ENCODE results near the gene TGFA.

TGFA gene

DNA sequence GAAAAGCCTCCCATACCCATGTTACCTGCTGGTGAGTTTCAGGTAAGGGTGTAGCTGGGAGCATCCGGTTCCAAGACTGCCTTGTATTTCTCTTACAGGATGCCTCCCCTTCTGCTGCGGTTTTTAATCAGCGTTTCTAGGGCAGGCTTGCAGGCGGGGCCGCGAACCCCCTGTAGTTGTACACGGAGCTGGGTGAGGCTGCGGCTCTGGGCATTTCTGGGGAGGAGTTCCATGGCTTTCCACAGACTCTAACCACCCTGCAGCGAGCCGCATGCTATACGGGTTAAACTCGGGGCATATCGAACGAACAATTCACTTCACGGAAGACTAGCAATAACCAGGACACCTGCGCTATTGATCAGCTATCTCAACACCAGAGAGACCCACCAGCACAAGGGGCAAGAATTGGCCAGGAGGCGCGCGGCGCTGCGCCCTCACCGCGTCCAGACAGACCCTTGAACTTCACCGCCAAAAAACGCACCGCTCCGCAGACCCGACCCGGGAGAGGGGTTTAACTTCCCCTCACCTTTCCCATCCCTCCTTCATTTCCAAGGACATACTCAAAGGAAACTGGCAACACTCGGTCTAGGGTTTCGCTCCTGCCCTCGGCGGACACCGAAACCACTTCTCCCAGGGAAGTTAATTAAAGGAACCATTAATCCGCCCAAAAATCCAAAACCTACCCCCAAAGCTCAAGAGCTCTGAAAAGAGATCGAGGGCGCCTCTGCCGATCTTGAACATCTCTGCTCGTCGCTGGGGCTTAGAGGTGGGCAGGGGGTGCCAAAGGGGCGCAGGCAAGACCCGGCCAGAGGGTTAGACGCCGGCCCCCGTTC is 909 bp downstream of the TGFA start:
- no peak for DNase-seq

- no peak for DNase-seq
These were observed 2.5 kb downstream of the TGFA start for GRCh38 chr2:70551167-70551566.

GRCh38 chr2:70549962-70550361 is 3.7 kb downstream of the TGFA start:
- no peak for DNase-seq

GRCh38 chr2:70549064-70549710 is 4.4 kb downstream of the TGFA start:
- DNase-seq, result no peak

DNA sequence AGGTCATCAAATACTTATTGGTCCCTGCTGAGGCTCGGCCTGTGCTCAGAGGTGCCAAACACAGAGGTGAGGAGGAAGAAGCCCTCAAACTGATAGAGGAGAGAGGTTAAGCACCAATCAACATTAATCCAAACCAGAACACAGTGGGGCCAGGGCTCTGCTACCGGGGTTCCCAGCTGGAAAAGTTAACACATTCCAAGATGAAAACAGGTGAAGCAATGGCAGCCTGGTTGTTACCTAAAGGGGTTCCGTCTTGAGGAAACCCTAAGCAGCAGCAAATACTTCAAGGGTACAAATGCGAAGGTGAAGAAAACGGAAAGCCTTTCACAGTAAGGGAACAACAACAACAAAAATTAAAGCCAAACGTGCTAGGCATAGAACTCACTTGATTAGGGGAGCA is 5.4 kb downstream of the TGFA start:
- no peak for DNase-seq

DNA sequence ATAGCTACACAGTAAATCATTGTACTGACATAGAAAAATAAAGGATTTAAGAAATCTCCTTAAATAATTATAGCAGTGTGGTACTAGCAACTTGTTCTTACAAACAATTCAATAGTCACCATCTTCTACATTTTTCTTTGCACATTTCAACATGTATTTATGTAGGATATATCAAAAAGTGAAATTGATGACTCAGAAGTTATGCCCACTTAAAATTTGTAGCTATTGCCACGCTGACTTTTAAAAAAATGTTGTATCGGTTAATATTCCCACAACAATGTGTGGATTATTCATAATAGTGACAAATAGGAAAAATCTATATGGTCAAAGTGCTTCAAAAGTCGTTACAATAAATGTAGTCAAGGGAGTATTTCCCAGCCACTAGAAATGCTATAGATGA is 6.7 kb downstream of the TGFA start:
- DNase-seq, result no peak

DNA sequence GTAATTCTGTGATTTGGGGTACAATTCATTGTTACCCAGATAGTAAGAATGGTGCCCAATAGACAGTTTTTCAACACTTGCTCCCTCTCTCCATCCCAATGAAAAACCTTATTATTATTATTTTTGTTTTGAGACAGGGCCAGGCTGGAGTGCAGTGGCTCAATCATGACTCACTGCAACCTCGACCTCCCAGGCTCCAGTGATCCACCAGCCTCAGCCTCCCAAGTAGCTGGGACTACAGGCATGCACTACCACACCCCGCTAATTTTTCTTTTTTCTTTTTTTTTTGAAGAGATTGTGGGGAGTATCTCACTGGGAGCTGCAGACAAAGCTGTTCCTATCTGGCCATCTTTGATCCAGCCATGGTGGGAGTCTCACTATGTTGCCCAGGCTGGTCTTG is 7.2 kb downstream of the TGFA start:
- no peak for DNase-seq

DNA sequence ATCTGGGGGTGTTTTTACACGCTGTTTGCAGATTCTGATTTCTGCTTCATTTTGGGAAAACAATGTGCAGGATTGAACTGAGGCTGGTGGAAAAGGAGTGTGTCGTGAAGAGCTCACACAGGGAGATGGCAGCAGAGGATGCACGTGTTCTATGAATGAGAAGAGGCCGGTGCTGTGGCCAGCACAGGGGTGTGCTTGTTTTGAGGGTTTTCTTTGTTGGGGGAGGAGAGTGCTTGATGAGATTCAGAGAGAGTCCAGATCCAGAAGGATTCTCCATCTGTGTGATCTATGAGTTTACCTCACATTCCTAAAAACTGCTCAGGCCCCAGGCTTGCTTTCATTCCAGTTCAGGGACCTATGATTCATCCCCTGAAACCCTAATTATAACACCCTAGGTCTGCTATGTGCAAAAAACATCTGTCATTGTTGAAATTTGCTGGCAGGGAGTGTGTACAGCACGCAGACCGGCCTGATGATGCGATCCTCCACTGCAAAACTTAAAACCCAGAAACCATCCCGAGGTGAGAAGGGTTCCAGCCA is 12.1 kb downstream of the TGFA start:
- no peak for DNase-seq

- DNase-seq, result no peak
These were observed 15.8 kb downstream of the TGFA start for GRCh38 chr2:70537840-70538239.

DNA sequence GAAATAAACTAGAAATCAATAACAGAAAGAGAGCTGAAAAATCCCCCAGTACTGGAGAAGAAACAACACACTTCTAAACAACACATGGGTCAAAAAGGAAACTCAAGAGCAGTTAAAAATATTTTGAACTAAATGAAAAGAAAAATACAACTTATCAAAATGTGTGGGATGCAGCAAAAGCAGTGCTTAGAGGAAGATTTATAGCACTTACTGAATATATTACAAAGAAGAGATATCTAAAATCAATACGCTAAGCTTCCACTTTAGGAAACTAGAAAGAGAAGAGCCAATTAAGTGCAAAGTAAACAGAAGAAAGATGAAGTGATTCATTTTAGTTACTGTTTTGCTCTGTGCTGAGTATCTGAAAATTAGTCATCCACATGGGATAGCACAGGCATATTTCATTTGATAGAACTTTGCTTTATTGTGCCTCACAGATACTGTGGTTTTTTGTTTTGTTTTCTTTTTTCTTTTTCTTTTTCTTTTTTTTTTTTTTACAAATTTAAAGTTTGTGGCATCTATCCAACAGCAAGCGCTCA is 17.0 kb downstream of the TGFA start:
- no peak for DNase-seq

GRCh38 chr2:70535573-70535972 is 18.1 kb downstream of the TGFA start:
- no peak for DNase-seq

GRCh38 chr2:70534183-70534836 is 19.3 kb downstream of the TGFA start:
- DNase-seq, result no peak

GRCh38 chr2:70532244-70532935 is 21.2 kb downstream of the TGFA start:
- no peak for DNase-seq

- no peak for DNase-seq
These were observed 22.1 kb downstream of the TGFA start for GRCh38 chr2:70531419-70532086.

DNA sequence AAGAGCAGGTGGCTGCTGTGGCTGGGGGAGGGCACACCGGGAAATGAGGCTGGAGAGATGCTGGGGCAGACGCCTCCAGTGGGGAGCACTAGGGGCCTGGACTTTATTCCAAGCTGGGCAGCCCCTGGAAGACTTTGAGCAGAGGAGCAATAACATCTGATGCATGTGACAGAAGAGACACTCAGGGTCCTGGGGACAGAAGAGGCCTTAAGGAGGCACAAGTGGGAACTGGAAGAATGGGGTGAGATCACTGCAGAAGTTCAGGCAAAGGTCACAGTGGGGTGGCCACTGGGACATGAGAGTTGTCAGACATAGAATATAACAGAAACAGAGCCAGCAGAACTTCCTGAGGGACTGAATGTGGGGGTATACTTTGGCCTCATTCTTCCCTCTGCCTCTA is 24.0 kb downstream of the TGFA start:
- no peak for DNase-seq

- DNase-seq, result no peak
These were observed 24.7 kb downstream of the TGFA start for GRCh38 chr2:70528929-70529328.

DNA sequence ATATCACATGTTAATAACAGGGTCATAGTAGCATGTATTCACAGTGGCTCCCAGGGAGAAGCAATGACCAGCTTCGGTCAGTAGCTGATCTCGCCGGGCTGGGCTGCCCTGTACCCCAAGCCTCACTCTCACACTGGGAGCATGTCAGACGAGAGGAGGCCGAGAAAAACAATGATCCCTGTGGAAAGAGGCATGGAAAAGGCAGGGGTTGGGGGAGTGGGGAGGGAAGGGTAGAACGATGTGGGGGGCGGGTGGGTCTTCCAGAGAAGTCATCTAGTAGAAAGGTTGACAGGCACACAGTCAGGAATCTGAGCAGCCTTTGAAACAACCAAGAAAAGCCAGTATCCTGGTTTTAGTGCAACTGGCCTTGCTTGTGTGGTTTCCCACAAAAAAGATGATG is 25.4 kb downstream of the TGFA start:
- DNase-seq, result no peak

GRCh38 chr2:70527447-70528080 is 26.1 kb downstream of the TGFA start:
- DNase-seq, result no peak

GRCh38 chr2:70526126-70526525 is 27.5 kb downstream of the TGFA start:
- no peak for DNase-seq

- no peak for DNase-seq
These were observed 28.6 kb downstream of the TGFA start for GRCh38 chr2:70525032-70525431.
